Gastrocnemius medialis (tissue), 4 donors: Measurements from ENCODE around the gene TLE5. TPM values are rescaled to one million over a fixed set of nuclear protein-coding genes. Genes with fewer than 3 reads are reported as not detected.

Source experiments
- ATAC-seq, 2 donors: fragments of 150-250 bp; one replicate each; pipeline ENCODE4 v1.9.1; 2016
- DNase-seq, 2 donors: peaks; one replicate each; pipeline ENCODE4 v3.0.0-alpha.2; 2019
- H3K27ac ChIP-seq, 4 donors: fragments of 200-600 bp; sonication (generic); 1 replicate in 1 of 4; 2 replicates in 3 of 4; pipeline ENCODE4 v1.5.1; 2016 to 2018; ENCODE audit warnings: mild to moderate bottlenecking in 2 of 4, moderate library complexity in 1 of 4
- H3K27me3 ChIP-seq, 3 donors: fragments of 200-600 bp; sonication (generic) in 2 of 3; 1 replicate in 1 of 3; 2 replicates in 2 of 3; pipeline versions ENCODE4 v1.5.1 to v1.6.0; 2016 to 2019; ENCODE audit warnings: mild to moderate bottlenecking in 1 of 3, moderate library complexity in 1 of 3
- H3K36me3 ChIP-seq, 2 donors: fragments of 200-600 bp; sonication (generic) in 1 of 2; one replicate each; pipeline ENCODE4 v1.5.1; 2017 to 2018
- H3K4me1 ChIP-seq, 2 donors: fragments of 200-600 bp; sonication (generic) in 1 of 2; one replicate each; pipeline ENCODE4 v1.5.1; 2016 to 2017; ENCODE audit warnings: mild to moderate bottlenecking in 2 of 2
- H3K4me3 ChIP-seq, 4 donors: fragments of 200-600 bp; sonication (generic) in 3 of 4; 1 replicate in 1 of 4; 2 replicates in 3 of 4; pipeline ENCODE4 v1.5.1; 2016 to 2019; ENCODE audit warnings: mild to moderate bottlenecking in 2 of 4
- H3K9me3 ChIP-seq, 3 donors: fragments of 200-600 bp; sonication (generic) in 2 of 3; 1 replicate in 1 of 3; 2 replicates in 2 of 3; pipeline ENCODE4 v1.5.1; 2016 to 2019
- POLR2A ChIP-seq, 2 donors: fragments of 450-650 bp; IDR thresholded peaks; one replicate each; pipeline ENCODE4 v1.6.1; 2017; ENCODE audit warnings: antibody characterized with exemption in 2 of 2, mild to moderate bottlenecking in 2 of 2, moderate library complexity in 2 of 2
- in situ Hi-C, 4 donors: fragments of 200-750 bp; cut with MboI; loops; one replicate each; pipeline versions ENCODE4 v1.15.0 to v1.8.0; 2017; ENCODE audit warnings: low sequenced_read_pairs in 4 of 4
- intact Hi-C: fragments of 100-400 bp; cut with DNase I; formaldehyde crosslinking; loops from one replicate; pipeline ENCODE4 v1.15.1; 2023; ENCODE audit warnings: low total_unique reads
- total RNA-seq, 4 donors: library from RNA; depleted of rRNA; stranded (reverse); fragments of >200 nt; gene quantifications; one replicate each; pipeline versions ENCODE4 v1.1.0 to v1.2.3, GENCODE V29; 2016
- TF ChIP-seq, protein P1 (sequence below), 5 experiments: fragments of 450-650 bp in 3 of 5; fragments of 200-600 bp in 2 of 5; sonication (generic) in 2 of 5; IDR thresholded peaks in 4 of 5; conservative IDR thresholded peaks in 1 of 5; 1 replicate in 4 of 5; 2 replicates in 1 of 5; pipeline ENCODE4 v1.5.1; 2016 to 2019; ENCODE audit warnings: antibody characterized with exemption in 5 of 5, mild to moderate bottlenecking in 3 of 5, moderate library complexity in 3 of 5

TLE5 gene
- total RNA-seq, 4 donors from 2014 or later: 437 to 686 (median 474) TPM

DNA sequence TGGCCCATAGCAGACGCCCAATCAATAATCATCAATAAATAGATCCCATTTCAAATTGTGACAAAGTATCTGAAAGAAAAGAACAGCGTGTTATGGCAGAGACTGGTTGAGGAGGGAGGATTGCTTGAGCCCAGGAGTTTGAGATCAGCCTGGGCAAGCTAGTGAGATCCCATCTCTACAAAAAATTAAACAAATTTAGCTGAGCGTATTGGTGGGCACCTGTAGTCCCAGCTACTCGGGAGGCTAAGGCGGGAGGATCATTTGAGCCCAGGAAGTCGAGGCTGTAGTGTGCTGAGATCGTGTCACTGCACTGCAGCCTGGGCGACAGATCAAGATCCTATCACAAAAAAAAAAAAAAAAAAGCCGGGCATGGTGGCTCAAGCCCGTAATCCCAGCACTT is 25.5 kb upstream of the TLE5 start:
- TF ChIP-seq POLR2A (IDR thresholded peaks at IDR 0.05): no peak
- TF ChIP-seq, protein P1, sequence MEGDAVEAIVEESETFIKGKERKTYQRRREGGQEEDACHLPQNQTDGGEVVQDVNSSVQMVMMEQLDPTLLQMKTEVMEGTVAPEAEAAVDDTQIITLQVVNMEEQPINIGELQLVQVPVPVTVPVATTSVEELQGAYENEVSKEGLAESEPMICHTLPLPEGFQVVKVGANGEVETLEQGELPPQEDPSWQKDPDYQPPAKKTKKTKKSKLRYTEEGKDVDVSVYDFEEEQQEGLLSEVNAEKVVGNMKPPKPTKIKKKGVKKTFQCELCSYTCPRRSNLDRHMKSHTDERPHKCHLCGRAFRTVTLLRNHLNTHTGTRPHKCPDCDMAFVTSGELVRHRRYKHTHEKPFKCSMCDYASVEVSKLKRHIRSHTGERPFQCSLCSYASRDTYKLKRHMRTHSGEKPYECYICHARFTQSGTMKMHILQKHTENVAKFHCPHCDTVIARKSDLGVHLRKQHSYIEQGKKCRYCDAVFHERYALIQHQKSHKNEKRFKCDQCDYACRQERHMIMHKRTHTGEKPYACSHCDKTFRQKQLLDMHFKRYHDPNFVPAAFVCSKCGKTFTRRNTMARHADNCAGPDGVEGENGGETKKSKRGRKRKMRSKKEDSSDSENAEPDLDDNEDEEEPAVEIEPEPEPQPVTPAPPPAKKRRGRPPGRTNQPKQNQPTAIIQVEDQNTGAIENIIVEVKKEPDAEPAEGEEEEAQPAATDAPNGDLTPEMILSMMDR (IDR thresholded peaks at IDR 0.05 in 4 of 5, conservative IDR thresholded peaks at IDR 0.05 in 1 of 5): no peak
- no peaks in the 10 kb centered on the region for H3K4me1 ChIP-seq
- intact Hi-C loops: no loop called here
- in situ Hi-C loops: loop anchor here in 1 of 4 donors (25.0 kb wide), 1 partner anchor 125 kb away; no protein-coding TSS in a partner anchor
- no peak for DNase-seq
- no peaks in the 10 kb centered on the region for H3K27me3 ChIP-seq
- no peaks in the 10 kb centered on the region for H3K36me3 ChIP-seq
- ATAC-seq: no peak
- H3K9me3 ChIP-seq: no peaks in the 10 kb centered on the region
- H3K27ac ChIP-seq: no peak overlapping the region
- no peak overlapping the region for H3K4me3 ChIP-seq

DNA sequence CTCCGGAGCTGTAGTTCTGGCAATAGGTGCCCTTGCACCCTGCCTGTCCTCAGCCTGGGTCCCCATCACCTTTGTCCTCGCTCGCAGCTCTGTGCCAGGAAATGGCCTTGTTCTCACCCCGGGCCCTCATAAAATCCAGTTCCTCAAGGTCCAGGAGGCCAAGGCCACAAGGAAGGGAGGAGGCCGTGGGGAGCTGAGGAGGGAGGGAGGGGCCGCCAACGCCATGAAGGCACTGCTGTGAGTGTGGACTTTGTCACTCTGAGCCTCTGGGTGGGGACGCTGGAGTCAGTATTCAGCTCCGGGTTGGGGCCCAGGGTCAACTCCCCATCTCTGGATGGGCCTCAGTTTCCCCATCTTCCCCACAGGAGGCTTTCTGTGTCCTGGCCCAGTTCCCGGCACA is 22.6 kb upstream of the TLE5 start:
- DNase-seq: no peak
- no peak overlapping the region for H3K27ac ChIP-seq
- H3K27me3 ChIP-seq: no peaks in the 10 kb centered on the region
- no peak overlapping the region for H3K4me3 ChIP-seq
- intact Hi-C loops (no loop called here), in situ Hi-C loops (loop anchor here in 1 of 4 donors (25.0 kb wide), 1 partner anchor 123 kb away; no protein-coding TSS in a partner anchor)
- H3K36me3 ChIP-seq: no peaks in the 10 kb centered on the region
- H3K9me3 ChIP-seq: no peaks in the 10 kb centered on the region
- ATAC-seq: no peak
- no peaks in the 10 kb centered on the region for H3K4me1 ChIP-seq
- no peak for TF ChIP-seq POLR2A (IDR thresholded peaks at IDR 0.05)
- TF ChIP-seq, protein P1 (IDR thresholded peaks at IDR 0.05 in 4 of 5, conservative IDR thresholded peaks at IDR 0.05 in 1 of 5): no peak

DNA sequence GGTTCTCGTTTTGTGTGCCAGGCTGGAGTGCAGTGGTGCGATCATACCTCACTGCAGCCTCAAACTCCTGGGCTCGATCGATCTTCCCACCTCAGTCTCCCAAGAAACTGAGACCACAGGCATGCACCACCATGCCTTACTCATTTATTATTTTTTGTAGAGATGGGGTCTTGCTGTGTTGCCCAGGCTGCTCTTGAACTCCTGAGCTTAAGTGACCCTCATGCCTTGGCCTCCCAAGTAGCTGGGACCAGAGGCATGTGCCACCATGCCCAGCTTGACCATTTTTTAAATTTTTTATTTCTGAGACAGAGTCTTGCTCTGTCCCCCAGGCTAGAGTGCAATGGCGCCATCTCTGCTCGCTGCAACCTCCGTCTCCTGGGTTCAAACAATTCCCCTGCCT is 21.7 kb upstream of the TLE5 start:
- ATAC-seq (no peak), DNase-seq (no peak)
- H3K4me3 ChIP-seq: no peak overlapping the region
- in situ Hi-C loops (loop anchor here in 1 of 4 donors (25.0 kb wide), 1 partner anchor 122 kb away; no protein-coding TSS in a partner anchor), intact Hi-C loops (no loop called here)
- H3K4me1 ChIP-seq: no peaks in the 10 kb centered on the region
- no peaks in the 10 kb centered on the region for H3K27me3 ChIP-seq
- H3K27ac ChIP-seq: no peak overlapping the region
- H3K9me3 ChIP-seq: no peaks in the 10 kb centered on the region
- no peaks in the 10 kb centered on the region for H3K36me3 ChIP-seq
- TF ChIP-seq, protein P1 (IDR thresholded peaks at IDR 0.05 in 4 of 5, conservative IDR thresholded peaks at IDR 0.05 in 1 of 5): no peak
- no peak for TF ChIP-seq POLR2A (IDR thresholded peaks at IDR 0.05)

DNA sequence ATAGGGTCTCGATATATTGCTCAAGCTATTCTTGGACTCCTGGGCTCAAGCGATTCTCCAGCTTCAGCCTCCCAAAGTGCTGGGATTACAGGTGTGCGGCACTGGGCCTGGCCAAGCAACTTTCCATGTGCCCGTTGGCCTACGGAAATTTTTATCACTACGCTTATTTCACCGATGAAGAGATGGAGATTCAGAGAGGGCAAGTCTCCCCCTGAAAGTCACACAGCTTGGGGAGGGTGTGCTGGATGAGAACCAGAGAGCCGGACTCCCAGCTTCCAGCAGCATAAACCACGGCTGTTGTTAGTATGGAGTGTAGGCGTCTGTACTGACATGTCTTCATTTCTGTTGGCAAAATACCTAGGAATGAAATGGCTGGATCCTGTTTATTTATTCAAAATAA is 20.0 kb upstream of the TLE5 start:
- H3K36me3 ChIP-seq: no peaks in the 10 kb centered on the region
- H3K27me3 ChIP-seq: no peaks in the 10 kb centered on the region
- no peak for ATAC-seq
- TF ChIP-seq, protein P1 (IDR thresholded peaks at IDR 0.05 in 4 of 5, conservative IDR thresholded peaks at IDR 0.05 in 1 of 5): no peak
- no peak for TF ChIP-seq POLR2A (IDR thresholded peaks at IDR 0.05)
- H3K9me3 ChIP-seq: no peaks in the 10 kb centered on the region
- no peak for DNase-seq
- H3K4me1 ChIP-seq: no peaks in the 10 kb centered on the region
- in situ Hi-C loops (loop anchor here in 1 of 4 donors (25.0 kb wide), 1 partner anchor 120 kb away; no protein-coding TSS in a partner anchor), intact Hi-C loops (no loop called here)
- H3K4me3 ChIP-seq: no peak overlapping the region
- H3K27ac ChIP-seq: no peak overlapping the region

DNA sequence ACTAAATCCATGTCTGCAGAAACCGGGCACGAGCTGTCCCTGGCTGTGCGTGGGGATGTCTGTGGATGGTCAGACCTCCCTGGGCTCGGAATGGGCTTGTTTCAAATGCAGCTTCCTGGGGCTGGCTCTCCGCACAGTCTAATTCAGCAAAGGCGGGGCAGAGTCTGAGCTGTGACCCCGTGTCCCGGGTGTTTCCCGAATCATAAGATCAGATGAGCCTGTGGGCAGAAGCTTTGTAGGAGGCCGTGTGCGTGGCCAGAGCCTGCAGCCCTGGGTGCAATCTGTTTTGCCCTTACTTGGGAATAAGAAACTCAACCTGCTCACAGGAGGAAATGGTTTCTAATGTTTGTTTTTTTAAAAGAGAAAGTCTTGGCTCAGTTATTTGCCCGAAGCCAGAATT is 18.0 kb upstream of the TLE5 start:
- DNase-seq (no peak), ATAC-seq (no peak)
- in situ Hi-C loops: loop anchor here in 1 of 4 donors (25.0 kb wide), 1 partner anchor 118 kb away; no protein-coding TSS in a partner anchor
- H3K27me3 ChIP-seq: no peaks in the 10 kb centered on the region
- no peaks in the 10 kb centered on the region for H3K9me3 ChIP-seq
- no peak overlapping the region for H3K27ac ChIP-seq
- H3K4me3 ChIP-seq: no peak overlapping the region
- intact Hi-C loops: no loop called here
- no peak for TF ChIP-seq POLR2A (IDR thresholded peaks at IDR 0.05)
- TF ChIP-seq, protein P1 (IDR thresholded peaks at IDR 0.05 in 4 of 5, conservative IDR thresholded peaks at IDR 0.05 in 1 of 5): no peak
- H3K36me3 ChIP-seq: no peaks in the 10 kb centered on the region
- H3K4me1 ChIP-seq: peaks cover 3 to 7% of the 10 kb centered on the region in 2 donors
